ENCODE data around the gene PEAR1.

Gene PEAR1

DNA sequence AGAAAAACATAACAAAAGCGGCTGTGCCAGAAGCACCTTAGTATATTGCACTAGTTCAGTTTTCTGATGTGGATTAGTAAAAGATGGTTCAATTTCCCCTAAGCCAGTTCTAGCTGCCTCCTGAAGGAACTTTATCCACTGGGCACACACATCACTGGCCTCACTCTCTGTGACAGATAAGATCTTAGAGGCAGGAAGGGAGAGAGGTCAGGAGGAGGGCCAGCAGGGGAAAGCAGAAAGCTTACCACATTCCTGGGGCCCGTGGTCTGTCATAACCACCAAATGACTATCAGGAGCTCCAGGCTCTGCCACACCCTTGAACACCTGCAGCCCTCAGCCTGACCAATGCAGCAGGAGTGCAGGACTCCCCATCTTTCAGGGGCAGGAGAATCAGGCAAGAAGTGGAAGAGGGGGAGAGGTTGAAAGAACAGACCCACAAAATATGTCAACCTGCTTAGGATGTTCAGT, 64.8 kb downstream of the PEAR1 start:
- DNase-seq, result no peak
- H3K4me1 Mint-ChIP-seq (ENCODE audit: low read depth in 2 of 2), result peaks cover 4 to 6% of the 10 kb centered on the region in 2 donors
- H3K4me3 Mint-ChIP-seq, result no peak overlapping the region
- peaks cover 0 to 8% of the 10 kb centered on the region in 2 donors for H3K27me3 Mint-ChIP-seq
- no peaks in the 10 kb centered on the region for H3K9me3 Mint-ChIP-seq
- peaks cover 3% of the 10 kb centered on the region for H3K36me3 Mint-ChIP-seq (ENCODE audit: insufficient read depth)
- no peak for ATAC-seq (replicated peaks)
- no peak overlapping the region for H3K27ac Mint-ChIP-seq

DNA sequence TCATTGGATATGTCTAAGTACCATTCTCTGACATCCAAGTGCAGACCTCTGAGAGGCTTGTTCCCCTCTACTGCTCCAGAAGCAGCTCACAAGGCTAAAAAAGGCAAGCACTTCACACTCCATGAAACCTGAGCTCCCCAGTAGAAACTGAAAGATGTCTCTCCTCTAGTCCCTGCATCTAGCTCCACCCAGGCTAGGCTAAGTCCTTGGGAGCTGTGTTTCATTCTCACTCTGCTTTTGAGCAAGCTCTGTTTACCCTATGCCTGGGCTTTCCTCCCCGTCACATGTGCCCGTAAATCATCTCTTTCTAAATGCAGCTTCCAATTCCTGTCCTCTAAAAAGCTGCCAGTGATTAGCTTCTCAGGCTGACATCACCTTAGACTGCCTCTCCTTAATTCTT, 65.9 kb downstream of the PEAR1 start:
- Mint-ChIP-seq H3K36me3 (ENCODE audit: insufficient read depth) (peaks cover 3% of the 10 kb centered on the region), H3K27ac (no peak overlapping the region), H3K27me3 (peaks cover 0 to 8% of the 10 kb centered on the region in 2 donors), H3K4me1 (ENCODE audit: low read depth in 2 of 2) (peaks cover 15 to 16% of the 10 kb centered on the region in 2 donors), H3K4me3 (no peak overlapping the region), H3K9me3 (no peaks in the 10 kb centered on the region)
- DNase-seq (no peak), ATAC-seq (replicated peaks) (no peak)

DNA sequence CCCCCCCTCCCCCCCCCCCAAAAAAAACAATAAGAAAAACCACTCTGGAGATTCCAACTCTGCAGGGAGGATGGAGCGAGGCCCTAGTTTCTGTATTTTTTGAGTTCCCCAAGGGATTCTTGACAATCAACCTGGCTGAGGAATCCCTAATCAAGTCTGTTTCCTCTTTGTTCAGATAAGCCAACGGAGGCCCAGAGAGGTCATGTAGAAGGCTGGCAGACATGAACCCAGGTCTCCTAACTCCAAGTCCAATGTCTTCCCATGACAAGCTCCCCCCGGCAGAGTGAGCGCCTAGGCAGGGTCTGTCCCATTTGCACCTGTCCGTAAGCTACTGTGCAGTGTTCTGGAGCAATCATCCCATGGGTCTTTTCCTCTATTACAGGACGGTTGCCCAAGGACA, 66.4 kb downstream of the PEAR1 start:
- Mint-ChIP-seq H3K4me3 (no peak overlapping the region), H3K4me1 (ENCODE audit: low read depth in 2 of 2) (peaks cover 15 to 17% of the 10 kb centered on the region in 2 donors), H3K36me3 (ENCODE audit: insufficient read depth) (peaks cover 3% of the 10 kb centered on the region), H3K27ac (no peak overlapping the region), H3K9me3 (no peaks in the 10 kb centered on the region), H3K27me3 (peaks cover 0 to 8% of the 10 kb centered on the region in 2 donors)
- ATAC-seq (replicated peaks), result no peak
- DNase-seq, result no peak

DNA sequence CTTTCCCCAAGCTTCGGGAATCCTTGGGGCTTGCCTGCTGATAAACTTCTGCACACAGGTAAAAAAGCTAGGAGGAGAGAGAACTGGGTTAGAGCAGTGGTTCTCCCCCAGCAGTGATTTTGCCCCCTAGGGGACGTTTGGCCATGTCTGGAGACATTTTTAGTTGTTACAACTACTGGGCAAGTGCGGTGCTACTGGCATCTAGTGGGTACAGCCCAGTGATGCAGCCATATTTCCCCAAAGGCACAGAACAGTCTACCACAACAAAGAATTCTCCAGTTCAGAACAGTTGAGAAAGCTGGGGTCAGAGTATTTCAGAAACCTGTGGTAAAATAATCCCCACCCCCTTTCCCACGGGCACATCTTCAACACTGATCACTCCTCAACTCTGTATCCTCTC, 68.2 kb downstream of the PEAR1 start:
- ATAC-seq (replicated peaks) (peak; percentile 45), DNase-seq (peak in 1 of 3 experiments; percentile 11)
- Mint-ChIP-seq H3K27ac (peak overlapping the region in 1 of 2 donors; percentile 62), H3K4me1 (ENCODE audit: low read depth in 2 of 2) (peaks cover 15 to 17% of the 10 kb centered on the region in 2 donors), H3K36me3 (ENCODE audit: insufficient read depth) (peaks cover 3% of the 10 kb centered on the region), H3K9me3 (no peaks in the 10 kb centered on the region), H3K27me3 (peaks cover 0 to 8% of the 10 kb centered on the region in 2 donors), H3K4me3 (no peak overlapping the region)

- DNase-seq (peak in 2 of 3 experiments; percentile 5 to 9), ATAC-seq (replicated peaks) (peak; percentile 65)
- Mint-ChIP-seq H3K36me3 (ENCODE audit: insufficient read depth) (peaks cover 3% of the 10 kb centered on the region), H3K27ac (peak overlapping the region in 1 of 2 donors; percentile 59), H3K27me3 (peaks cover 9 to 13% of the 10 kb centered on the region in 2 donors), H3K9me3 (no peaks in the 10 kb centered on the region), H3K4me3 (peak overlapping the region; percentile 55 to 59), H3K4me1 (ENCODE audit: low read depth in 2 of 2) (peaks cover 15 to 17% of the 10 kb centered on the region in 2 donors)
These were observed 70.1 kb downstream of the PEAR1 start for GRCh38 chr1:156963621-156964020.

DNA sequence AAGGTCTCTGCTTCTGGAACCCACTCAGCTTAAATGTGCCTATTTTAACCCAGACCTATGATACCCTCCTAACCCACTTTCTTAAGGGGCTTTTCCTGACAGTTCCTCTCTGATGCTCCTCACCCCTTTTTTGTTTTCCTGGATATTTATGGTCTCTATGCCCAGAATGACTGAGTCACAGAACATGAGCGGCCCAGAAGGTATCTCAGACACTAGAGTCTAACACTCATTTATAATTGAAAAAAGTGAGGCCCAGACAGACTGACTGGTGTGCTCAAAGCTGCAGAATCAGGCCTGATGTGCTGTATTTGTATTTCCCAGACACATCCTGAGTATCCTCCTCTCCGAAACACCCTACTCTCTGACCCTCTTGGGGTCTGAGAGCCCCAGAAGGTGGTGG, 70.9 kb downstream of the PEAR1 start:
- ATAC-seq (replicated peaks) (no peak), DNase-seq (no peak)
- Mint-ChIP-seq H3K9me3 (no peaks in the 10 kb centered on the region), H3K4me1 (ENCODE audit: low read depth in 2 of 2) (peaks cover 15 to 17% of the 10 kb centered on the region in 2 donors), H3K36me3 (ENCODE audit: insufficient read depth) (peaks cover 3% of the 10 kb centered on the region), H3K27ac (peak overlapping the region; percentile 1 to 54), H3K4me3 (peak overlapping the region; percentile 55 to 59), H3K27me3 (peaks cover 18 to 21% of the 10 kb centered on the region in 2 donors)
